NCI-H1436 treated with DMSO at 0.1 percent for 48 hours (cell line): Measurements from ENCODE around the gene FGF19.
A peak's percentile ranks its signal among the peaks of the same experiment; 100 is the strongest.

Experiments used
- DNase-seq: peaks from one replicate; lab custom pipeline; 2025; lab: John Stamatoyannopoulos, UW

Gene FGF19

DNA sequence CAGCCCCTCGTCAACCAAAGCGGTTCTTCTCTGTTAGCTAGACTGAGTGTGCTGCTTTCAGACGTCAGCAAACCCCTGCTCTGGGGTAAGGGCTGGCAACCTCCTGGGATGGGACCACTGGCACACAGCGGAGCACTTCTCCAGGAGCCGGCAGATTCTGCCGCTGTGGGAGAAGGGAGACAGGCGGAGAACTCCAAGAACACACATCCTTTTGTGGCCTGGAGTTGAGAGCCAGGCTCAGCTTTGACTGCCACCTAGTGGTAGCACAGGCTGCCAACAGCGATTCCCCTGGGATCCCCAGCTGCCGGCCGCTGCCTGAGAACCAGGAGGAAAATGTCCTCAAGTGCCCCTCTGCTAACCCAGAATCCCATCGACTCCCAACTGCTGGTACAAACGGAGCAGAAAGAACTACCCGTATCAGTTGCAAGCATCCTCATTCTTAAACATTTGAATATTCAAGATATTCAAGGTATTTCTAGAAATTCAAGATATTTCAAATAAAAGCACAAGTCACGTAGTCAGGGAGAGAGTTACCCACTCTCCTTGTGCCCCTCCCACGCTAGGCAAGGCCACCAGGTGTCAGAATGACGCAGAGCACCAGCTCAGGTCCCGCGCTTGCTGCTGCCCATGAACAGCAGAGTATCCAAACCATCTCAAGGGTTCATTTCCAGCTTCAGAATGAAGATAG, 33.5 kb downstream of the FGF19 start:
- DNase-seq = no peak

DNA sequence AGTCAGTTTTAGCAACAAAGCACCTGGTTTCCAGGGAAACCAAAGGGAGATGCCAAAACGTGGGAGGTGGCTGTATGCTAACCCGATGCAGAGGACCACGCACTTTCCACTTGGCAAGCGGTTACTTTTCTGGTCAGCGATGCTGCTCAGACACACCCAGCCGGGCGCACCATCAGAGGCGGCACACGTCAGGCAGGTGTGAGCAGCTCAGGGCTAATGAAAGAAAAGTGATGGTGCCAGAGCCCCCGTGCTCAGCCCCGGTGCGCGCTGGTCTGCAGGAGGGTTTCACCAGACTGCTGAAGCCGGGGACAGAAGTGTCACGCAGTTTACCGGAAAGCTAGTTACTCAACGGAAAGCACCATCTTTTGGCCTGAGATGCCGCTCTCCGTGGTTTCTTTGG, 34.3 kb downstream of the FGF19 start:
- DNase-seq = no peak

DNA sequence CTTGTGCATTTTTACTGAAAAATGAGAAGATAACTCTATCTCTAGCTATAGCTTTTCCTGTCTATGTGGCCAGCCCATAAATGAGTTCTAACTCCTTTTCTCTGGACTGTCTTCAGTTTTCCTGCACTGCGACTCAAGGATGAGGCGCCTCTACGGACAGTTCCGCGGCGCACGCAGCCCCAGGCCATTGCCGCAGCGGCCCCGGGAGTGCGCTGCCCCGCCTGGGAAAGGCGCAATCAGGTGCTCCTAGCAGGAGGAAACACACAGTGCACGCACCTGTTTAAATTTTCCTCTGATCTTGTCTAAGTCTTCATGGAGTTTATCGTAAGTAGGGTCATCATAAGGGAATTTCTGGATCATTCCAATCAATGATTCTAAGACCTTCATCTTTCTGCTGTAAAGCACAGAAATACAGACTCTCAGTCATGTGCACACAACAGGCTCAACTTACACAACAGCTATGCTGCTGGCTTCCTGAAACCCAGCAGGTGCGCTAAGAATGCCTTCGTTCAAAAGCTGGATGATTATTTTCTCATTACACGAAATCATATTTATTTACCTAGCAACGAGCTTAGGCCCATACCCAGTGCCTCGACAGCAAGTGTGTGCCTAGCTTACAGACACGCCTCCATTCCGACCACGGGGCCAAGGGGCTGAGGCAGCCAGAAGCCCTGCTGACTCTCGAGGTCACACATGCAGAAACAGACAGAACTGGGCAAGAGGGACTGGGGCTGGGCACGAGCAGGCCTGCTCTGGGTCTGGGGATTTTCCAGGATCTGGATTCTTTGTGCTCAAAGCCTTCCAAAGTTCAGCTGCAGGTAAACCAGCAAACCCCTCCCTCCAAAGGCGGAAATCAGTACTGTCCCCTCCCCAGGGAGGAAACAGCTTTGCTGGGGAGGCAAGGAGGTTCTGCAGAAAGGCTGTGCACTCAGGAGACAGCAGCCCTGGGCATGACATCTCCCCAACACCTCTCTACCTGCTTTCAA, 35.9 kb downstream of the FGF19 start:
- DNase-seq = peak; percentile 69

DNA sequence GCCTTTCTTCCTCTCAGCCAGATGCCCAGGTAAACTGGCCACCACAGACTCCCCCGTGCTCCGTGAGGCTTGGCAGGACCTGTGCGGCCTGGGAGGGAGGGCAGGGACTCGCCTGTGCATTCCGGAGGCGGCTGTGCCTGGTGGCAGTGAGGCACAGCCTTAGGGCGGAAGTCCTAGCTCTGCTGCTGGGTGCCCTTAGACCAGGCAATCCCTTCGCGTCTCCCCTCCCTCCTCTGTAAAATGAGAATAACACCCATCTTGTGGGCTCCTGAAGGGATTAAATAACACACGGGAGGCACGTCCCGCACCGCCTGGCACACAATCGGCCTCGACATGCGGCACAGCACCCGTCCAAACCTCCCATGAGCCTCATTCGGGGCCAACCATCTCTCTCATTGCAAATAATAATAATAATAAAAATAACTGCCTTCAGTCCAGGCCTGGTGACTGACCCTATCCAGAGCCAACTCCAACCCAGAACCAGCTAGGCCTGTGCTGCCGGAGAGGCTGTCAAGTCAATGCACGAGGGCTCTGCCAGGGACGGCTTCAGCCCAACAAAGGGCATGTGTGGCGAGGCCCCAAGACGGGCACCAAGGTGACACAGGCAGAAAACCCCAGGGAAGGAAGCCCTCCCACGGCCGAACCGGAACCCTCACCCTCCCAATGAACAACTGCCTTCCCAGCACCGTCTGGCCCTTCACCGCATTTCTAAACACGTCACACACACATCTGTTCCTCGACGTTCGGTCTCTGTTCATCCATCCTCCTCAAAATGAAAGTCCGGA, 36.9 kb downstream of the FGF19 start:
- no peak for DNase-seq

DNA sequence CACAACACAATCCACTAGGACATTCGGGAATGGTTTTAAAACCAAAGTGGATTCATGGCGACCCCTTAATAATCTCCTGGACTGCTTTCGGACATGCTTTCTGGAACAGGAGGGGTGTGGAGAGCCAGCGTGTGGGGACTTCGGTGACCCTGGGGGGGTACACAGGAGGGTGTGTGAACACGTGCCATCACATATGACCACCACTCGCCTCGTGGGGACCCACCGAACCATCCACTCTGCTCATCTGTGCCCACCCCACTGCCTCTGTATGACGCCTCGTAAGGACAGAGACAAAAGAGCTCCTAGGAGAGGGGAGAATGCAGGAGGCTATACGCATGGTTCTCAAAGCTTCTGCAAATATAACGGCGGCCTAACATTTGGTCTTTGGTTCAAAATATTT, 37.6 kb downstream of the FGF19 start:
- DNase-seq = no peak

DNA sequence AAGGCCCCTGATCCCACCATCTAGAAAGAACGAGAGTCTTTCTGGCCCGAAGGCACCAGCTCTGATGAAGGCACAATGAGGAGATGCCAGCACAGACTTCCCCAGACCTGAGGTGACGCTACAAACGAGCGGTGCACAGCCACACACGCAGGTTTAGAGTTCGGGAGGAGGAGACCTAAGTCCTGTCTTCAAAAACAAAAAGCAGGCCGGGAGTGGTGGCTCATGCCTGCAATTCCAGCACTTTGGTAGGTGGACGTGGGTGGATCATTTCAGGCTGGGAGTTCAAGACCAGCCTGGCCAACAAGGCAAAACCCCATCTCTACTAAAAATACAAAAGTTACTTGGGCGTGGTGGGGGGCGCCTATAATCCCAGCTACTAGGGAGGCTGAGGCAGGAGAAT, 38.2 kb downstream of the FGF19 start:
- no peak for DNase-seq

DNA sequence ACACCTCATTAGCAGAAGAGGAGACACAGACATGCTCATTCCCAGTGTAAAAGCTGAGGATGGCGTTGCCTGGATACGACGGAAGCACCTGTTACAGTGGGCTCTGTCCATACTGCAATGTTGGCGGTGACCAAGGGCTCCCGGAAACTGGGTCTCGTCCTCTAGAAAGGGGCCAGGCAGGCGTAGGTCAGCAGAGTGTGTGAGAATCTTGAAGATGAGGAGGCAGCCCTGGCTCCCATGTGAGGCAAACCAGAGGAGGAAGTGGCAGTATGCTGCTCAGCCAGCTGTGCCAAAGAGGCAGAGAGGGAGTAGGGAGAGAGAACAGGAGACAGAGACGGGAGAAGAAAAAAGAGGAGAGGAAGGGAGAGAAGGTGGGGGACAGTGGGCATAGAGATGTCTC, 38.9 kb downstream of the FGF19 start:
- no peak for DNase-seq

DNA sequence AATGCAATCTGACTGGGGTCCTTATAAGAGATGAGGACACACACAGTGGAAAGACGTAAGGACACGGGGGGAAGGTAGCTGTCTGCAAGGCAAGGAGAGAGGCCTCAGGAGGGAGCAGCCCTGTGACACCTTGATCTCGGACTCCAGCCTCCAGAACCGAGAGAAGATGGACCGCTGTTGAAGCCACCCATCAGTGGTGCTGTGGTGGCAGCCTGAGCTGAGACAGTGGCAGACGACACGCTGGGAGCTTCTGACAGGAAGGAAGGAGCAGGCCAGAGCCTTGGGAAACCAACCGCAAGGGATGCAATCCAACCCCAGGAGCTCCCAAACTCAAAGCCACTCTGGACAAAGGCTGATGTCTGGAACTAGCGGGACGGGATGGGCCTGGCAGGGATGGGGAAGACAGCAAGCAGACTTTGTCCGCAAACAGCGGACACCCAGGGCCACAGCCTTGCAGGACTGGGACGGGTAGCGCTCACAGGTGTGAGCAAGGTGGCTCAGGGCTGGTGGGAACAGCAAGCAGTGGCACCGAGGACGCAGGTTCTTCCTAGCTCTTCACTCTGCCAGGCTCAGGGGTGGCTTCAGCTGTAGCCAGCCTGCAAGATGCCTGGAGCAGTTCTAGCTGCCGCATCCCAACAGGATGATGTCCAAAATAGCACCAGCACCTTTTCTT, 39.6 kb downstream of the FGF19 start:
- no peak for DNase-seq

DNA sequence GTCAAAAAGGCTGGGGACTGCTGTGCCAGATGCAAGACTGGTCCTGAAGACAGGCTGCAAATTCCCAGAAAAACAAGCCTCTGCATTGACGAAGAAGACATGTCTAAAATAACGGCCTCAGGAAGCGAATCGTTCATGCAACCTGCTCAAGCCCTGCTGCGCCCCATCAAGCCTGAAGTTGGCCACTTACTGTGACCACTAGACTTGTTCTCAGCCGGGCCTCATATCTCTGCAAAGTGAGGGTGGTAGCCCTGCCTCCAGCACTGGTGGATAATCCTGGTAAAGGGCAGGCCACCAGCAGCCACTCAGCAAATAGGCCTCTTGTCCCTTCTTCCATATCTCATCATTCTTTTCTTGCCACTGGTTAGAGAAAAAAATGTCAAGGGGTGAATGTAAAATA, 40.5 kb downstream of the FGF19 start:
- no peak for DNase-seq

DNA sequence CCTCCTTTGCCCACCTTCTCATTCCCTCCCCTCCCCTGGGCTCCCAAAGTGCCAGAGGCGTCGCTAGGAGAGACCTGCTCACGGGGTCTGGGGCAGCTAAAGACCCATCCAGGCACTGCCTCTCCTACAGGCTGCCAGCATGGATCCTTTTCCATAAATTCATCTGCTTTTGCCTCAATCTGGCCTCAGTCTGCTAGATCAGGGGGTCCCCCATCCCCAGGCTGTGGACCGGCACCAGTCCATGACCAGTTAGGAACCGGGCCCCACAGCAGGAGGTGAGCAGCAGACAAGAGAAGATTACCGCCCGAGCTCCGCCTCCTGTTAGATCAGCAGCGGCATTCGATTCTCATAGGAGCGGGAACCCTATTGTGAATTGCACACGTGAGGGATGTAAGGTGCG, 41.0 kb downstream of the FGF19 start:
- DNase-seq = no peak

DNA sequence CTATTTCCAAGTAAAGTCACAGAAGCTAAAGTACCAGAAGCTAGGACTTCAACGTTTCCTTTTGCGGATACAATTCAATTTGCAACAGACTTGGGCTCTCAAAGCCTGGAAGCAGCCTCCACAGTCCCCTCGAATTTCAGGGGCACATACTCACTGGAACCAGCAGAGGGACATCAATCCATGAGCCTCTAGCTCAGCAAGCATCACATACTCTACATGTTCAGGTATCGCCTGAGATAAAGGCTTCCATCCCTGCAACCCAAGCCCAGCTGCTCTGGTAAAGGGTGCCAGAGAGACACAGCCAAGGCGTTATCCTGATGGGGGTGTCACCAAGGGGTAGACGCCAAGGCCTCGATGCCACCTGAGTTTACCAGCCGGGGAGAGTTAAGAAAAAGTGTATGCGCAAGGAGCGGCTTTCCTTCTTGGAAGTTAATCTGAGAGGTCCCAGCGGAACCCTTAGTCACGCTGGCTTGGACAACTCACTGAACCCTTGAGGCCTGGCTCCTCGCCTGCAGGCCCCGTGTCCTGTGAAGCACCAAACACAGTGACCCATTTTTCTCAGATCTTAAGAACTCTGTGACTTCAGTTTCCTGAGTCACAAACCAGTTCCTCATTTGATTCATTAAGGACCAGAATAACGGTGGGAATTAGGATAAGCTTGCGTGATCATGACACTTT, 41.7 kb downstream of the FGF19 start:
- DNase-seq = no peak

DNA sequence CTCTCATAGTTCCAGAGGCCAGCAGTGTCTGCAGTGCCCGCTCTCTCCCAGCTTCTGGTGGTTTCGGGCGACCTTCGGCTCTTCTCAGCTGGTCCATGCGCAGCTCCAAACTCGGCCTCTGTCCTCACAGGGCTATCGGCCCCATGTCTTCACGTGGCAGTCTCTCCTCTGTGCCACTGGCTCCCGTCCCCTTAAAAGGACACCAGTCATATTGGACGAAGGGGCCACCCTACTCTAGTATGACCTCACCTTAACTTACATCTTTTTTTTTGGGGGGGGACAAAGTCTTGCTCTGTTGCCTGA, 42.5 kb downstream of the FGF19 start:
- no peak for DNase-seq

DNA sequence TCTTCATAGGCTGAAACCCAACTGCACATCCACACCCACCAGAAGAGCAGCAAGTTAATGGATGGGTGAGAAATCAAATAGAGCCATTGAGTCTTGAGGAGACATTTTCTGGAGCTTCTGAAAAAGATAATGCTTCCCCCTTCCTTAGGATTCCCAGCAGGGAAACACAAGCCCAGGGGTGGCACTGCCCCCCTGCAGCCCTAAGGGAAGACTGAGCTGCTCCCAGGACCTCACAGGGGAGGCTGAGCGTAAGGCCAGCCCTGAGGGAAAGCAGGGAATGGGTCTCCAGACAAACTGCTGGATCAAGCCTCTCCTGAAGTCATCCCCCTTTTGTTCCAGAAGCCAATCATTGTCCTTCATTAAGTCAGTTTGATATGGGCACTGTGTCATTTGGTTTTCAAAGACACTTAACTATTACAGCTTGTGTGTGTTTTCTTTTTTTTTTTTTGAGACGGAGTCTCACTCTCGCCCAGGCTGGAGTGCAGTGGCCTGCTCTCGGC, 43.8 kb downstream of the FGF19 start:
- no peak for DNase-seq

DNA sequence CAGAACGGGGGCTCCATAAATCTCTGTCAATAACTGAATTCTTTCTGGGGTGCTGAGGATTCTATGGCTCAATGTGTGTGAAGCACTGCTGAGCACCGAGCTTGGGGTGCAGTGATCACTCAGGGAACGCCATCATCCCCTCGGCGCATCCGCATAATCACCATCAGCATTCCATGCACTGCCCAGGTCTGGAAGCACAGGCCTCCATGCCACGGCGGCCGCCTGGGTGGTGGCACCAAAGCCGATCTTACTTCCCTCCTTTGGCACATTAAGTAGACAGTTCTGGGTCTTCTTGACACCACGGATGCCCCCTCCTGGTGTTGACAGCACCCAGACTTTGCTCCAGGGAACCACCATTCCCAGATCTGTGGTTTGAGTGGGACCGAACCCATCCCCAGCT, 44.2 kb downstream of the FGF19 start:
- DNase-seq = no peak

DNA sequence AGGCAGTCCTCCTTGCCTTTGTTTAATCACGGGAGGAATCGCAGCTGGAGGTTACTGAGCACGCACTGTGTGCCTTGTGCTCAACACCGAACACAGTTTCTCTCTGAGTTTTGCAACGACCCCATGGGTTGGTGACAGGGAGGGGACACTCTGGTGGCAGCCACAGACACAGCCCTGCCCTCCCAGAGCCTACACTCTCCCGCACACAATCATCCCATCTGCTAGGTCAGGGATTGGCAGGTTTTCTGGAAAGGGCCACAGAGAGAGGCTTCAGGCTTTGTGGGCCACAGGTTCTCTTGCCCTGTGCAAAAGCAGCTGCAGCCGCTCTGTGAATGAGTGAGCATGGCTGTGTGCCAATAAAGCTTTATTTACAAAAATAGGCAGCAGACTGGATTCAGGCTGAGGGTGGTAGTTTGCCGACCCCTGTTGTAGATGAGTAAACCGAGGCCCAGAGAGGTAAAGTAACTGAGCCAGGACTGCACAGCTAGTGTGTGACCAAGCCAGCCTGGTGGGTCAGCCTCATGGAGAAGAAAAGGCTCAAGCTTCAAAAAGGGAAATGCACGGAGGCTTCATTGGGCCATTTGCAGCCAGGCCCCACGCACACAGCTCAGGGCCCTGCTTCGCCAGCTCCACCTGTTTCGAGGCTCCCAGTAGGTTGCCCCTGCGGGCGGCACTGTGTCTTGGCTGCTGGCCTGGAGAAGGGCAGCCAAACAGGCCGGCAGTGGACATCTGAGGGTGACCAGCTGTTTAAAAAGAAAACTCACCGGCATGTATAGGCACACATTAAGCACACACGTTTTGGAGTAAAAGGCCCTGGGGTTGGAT, 45.0 kb downstream of the FGF19 start:
- no peak for DNase-seq

DNA sequence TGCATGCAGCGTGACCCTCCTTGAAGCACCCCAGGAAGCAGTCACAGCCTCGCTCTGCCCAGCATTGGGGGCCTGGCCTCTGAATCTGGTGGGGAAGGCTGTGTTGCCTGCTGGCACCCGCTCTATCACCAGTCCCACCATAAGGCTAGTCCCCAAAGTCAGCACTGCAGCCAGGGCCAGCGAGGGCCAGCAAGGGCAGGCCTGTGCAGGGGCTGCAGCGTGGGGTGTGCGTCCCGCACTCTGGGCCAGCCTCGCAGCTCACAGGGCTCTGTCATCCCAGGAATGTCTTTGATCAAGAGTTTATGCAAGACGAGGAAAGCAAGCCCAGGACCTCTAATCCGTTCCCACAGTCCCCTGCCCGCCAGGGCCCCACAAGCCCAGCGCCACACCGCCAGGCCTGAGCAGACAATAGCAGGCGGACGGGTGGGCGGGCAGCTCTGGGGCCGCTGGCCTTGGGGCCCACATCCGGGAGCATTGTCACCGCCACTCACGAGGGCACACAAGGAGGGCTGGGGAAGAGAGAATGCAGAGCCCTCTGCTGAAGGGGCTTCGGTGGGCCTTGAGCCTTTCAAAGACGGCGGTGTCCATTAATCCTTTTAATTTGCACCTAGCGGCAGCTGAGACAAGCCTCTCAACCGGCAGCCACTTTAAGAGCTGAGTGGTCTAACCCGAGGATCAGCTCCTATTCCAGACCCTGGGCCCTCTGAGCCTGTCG, 45.8 kb downstream of the FGF19 start:
- no peak for DNase-seq

DNA sequence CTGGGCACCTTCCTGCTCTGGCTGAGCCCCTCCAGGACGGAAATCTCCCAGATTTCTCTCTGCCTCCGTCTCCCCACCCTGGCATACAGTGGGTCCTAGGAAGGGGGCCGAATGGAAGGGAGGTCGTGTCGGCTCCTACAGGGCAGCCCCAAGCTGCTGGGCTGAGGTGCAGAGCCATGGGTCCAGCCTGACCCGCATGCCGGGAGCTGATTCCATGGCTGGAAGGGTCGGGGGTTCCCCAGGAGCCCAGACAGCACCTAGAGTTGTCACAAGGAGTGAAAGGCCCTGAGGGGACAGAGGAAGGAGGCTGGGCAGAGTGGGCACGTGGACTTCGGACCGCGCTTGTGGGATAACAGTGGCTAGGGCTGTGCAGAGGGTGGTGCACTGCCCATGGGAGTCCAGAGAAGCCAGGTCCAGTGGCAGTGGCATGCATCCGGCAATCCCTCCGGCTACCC, 46.3 kb downstream of the FGF19 start:
- DNase-seq = no peak

DNA sequence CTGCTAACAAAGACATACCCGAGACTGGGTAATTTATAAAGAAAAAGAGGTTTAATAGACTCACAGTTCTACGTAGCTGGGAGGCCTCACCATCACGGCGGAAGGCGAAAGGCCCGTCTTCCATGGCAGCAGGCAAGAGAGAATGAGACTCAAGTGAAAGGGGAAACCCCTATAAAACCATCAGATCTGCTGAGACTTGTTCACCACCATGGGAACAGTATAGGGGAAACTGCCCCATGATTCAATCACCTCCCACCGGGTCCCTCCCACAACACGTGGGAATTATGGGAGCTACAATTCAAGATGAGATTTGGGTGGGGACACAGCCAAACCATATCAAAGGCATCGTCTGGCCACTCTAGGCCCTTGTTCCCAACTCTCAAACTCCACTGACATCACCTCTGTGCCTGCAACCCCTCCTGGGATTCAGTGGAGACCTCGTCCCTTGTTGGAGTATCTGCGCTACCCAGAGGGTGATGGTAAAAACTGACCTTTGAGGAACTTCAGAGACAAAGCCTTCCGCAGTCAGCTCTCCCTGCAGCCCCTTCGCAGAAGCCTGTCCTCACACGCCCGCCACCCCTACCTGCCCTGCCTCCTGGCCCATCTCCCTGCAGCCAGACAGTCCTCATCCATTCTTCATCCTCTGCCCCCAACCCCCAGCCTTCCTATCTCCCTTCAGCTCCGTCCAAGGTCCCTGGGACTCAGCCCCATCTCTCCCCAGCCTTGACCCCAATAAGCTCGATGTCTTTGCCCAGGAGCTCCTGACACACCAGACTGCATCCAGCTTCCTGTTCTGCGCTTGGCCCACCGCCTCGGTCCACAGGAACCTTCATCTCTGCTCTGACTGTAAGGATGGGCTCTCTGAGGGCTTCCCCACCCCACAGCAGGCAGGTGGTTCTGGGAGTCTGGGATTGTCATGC, 47.0 kb downstream of the FGF19 start:
- DNase-seq = no peak
